CD4-positive, alpha-beta T cell treated with Interleukin-6 for 4 hours (primary cell): Measurements from ENCODE around the gene KRT4.

Experiments
- DNase-seq: peaks from one replicate; pipeline ENCODE4 v3.0.0-alpha.2; 2020; ENCODE audit warnings: mixed read lengths

KRT4 gene

DNA sequence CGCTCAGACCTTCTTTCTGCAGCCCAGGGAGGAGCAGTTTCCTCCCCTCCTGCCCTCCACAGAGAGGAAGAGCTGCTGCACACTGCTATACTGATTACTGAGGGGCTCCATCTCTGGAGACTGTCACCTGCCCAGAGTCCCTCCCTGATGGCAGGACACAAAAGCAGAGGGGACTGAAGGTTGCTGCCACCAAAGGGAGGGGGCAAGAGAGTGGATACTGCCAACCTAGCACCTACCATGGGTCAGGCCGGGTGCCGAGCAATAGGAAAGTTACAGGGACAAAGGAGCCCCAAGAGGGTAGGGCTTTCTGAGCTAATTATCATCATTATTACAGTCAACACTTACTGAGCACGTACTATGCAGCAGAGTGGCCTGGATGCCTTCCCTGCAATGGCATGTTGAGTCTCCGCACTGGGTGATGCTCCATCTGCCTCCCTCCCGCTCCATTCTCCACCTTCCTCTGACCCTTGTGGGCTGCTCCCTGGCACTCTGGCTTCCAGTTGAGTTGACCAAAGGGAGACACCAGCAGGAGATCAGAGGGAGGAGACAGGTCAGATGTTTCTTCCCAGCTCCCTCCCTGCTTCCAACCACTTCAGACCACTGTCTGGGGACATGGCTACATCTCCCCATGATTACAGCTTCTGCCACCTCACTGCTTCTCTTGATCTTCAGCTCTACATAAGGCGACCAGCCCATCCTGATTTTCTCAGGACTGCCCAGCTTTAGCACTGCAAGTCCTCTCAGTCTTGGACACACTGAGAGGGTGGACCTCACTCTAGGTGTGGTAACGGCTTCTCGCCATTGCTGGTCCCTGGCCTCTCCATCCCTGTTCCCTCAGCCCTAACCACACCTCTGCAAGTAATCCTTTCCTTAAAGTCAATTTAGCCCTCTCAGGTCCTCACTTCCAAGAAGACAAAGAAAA, 22.8 kb upstream of the KRT4 start:
- no peak for DNase-seq

DNA sequence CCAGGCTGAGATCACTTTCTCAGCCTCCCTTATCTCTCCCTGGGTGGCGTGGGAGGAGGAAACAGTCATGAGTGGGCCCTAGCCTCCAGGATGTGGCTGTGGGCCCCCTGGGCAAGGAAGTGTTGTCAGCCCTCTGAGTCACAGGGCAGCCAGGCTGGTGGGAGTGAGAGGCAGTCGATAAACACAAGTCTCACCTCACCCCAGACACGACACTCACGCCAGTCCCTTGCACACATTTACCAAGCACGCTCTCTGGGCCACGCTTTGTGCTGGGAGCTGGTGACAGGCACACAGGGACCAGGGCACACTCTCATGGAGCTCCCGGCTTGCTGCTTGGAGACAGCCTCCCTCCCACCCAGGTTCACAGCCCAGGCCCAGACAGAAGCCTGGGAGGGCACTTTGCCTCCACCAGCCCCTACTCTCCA, 22.1 kb upstream of the KRT4 start:
- DNase-seq: peak; percentile 43

DNA sequence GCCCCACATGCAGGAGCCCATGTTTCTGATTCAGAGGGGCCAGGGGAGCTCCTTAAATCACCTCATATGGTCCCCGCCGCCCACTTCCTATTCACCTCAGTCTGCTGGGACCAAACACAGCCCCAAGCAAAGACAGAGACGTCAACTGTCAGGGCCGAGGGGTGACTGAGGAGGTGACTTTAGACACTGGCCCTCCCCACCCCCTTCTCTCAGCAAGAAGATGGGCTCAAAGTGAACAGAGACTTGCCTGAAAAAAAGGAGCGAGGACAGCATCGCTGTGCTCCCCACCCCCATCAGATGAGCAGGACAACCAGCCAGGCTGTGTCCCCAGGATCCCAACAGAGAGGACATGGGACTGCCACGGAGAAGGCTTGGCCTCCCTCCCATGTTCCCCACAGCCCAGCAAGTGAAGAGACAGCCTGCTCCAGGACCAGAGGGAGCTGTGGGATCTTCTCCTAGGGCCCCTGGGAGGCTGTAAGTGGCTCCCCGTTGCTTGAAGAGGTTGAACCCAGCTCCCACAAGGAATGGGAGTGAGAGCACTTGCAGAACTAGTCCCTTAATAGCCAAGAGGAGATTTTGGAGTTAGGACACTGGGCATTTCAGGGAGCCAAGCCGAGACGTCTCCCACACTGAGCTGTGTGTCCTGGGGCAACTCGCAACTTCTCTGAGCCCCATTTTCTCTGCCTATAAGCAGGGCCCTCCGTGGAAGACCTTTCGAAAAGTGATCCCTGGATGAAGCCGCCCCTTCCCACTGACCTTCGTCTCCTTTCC, 21.5 kb upstream of the KRT4 start:
- no peak for DNase-seq

DNA sequence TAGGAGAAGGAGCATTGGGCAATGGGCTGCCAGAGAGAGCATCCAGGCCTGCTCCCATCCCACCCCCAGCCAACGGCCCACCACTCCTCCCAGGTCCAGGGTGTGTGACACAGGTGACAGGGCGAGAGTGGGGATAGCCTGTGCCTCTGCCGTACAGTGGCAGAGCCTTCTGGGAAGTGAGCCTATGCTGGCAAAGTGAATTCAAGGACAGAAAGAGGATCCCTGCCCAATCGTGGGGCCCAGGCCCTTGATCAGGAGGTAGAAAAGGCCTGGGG, 20.7 kb upstream of the KRT4 start:
- no peak for DNase-seq

DNA sequence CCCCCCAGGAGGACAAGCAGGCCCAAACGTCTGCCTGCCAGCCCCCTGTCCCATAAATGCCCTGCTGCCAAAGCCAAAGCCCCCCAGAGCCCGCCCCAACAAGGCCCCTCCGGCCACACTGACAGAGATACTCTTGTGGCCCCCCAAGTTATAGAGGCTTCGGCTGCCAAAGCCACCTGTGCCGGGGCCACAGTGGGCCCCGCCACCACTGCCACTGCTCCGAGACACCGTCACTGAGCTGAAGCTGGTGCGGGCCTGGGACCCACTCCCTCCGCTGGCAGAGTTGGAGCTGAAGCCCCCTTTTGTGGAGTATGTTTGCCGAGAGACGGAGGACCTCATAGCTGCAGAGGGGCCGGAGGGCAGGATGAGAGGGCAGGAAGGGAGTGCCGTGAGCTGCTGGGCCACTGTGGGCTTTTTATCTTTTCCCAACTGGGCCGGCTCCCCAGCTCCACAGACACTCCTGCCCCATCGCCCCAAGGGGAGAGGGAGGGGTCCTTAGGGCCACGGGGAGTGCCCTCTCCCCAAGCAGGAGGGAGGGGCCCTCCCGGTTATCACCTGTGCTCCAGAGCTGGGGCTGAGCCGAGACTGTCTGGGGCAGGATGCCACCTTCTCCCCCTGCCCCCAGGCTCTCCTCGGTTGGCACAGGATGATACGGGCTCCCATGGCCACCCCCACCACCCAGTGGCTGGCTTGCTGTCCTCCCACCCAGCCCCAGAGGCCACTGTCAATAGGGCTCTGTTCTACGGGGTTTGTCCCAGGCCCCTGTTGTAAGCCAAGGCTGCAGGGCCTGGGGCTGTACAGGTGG, 20.2 kb upstream of the KRT4 start, which contains the start of gene KRT79:
Gene KRT79, minus strand, starts transcription at position 390 of the 805 bp plus-strand sequence. Its CDS starts 51 bp downstream, at position 339.
- DNase-seq: no peak

DNA sequence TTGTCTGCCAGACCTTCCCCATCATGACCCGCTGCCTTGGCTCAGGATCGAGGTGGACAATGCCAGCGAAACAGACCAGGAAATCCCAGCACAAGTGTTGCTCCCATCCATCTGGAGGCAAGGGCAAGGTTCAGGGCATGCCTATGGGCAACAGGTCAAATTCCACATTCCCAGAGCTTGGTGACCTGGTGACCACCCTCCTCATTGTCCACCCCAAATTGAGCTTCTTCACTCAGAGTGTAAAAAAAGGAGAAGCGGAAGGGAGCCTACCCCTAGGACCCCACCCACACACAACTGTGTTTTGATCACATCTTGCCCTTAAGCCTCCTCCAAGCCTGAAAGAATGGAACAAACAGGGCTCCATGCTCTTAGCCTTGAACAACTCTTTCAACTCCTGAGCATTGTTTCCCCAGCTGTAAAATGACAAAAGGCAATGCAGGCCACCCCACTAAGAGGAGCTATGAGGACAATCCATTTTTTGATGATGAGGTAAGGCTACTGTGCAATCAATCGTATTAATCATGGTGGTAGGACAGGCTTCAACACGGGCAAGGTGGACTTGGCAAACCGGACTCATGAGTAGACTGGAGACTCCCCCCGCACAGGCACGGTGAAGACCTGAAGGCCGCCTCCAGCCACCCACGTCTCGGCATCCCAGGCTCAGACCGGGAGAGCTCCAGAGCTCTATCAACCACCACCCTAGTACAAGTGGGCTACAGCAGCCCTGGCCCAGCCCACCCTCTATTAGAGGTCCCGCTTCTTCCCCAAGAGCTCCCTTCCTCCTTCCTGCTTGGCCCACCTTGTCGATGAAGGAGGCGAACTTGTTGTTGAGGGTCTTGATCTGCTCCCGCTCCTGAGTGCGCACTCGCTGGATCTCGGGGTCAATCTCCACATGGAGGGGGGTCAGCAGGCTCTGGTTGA, 19.3 kb upstream of the KRT4 start:
- no peak for DNase-seq

DNA sequence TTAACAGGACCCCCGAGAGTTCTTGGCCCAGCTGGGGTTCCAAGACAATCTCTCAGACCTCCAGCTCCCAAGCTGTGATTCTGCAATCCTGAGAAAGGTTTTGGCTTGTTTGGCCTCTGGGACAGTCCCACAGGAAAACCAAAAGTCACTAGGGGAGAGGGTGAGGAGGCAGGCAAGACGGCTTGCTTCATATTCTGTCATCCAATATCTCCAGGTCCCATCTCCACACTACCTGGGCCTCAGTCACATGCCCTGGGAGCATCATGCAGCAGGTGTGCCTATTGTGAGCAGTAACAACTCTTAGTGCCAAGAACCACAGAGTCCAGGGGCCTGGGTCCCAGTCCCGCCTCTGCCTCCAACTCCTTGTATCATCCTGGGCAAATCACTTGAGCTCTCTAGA, 18.5 kb upstream of the KRT4 start:
- no peak for DNase-seq

DNA sequence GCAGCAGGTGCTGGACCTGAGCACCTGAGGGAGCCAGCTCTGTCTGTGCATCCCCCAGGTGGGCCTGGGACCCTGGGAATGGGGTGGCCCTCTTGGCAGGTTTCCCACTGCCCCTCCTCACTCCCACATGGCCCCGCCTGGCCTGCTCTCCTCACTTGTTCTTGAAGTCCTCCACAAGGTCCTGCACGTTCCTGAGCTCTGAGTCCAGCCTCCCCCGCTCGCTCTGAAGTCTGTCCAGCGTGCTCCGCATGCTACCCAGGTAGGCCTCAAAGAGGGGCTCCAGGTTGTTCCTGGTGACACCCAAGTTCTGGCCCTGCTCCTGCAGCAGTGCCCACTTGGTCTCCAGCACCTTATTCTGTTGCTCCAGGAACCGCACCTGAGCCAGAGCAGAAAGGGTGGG, 17.3 kb upstream of the KRT4 start:
- no peak for DNase-seq

DNA sequence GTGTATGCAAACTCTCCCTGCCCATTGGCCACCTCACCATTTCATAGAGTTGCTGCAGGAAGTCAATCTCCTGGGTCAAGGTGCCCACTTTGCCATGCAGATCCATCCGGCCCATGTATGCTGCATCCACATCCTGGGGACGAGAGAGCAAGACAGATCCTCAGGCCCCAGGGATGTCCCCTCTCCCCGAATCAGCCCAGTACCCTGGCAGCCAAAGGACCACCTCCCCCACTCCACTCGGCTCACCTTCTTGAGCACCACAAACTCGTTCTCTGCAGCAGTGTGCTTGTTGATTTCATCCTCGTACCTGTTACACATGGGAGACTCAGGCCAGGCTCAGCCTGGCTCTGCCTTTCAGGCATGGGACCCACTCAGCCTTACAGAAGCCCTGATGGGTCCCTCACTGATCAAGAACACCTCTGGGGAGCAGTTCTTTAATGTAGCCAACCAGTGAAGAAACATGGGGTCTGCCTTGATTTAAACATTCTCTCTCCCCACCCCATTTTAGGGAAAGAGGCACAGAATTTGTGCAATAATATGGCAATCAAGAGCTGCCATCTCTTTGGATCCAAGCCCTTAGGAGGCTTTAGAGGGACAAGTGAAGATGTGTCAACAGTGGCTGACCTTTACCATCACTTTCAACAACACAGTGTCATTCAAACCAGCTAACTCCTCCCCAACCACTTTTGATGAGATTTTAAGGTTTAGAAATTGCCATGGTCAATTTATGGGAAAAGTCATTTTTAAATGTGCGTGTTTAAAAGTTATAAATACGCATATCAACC, 16.3 kb upstream of the KRT4 start:
- no peak for DNase-seq

DNA sequence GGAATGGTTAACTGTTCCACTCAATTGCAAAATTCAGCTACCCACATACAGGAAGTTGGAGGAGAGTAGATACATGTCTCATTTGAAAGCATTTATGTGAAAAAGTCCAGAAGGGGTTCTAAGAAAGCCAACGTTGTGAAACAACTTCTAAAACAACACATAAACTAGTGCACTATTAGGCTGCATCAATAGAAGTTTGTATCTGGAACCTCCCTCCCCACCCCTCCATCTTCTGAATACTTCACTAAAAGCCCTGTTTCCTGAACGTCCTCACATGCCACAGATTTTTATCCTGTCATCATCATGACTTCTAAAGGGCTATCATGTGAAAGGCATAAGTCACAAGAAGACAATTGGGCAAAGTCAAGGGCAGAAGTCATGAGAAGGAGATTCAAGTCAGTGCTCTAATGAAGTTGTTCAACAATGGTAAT, 14.7 kb upstream of the KRT4 start:
- DNase-seq: no peak

DNA sequence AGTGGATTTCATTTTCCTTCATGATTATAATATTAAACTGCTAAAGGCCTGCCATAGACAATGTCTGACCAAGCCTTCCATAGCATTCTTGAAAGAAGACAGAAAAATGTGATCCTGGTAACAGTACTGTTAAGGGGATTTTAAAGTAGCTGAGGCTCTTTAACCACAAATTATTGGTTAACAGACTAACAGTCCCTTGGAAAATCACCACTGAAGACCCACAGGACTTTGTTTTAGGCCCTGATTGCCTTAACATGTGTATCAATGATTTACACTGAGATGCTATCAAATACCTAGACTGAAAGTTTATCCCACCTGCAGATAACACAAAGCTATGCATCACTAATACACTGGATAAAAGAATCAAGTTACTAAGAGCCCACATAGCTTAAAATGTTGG, 14.2 kb upstream of the KRT4 start:
- no peak for DNase-seq

DNA sequence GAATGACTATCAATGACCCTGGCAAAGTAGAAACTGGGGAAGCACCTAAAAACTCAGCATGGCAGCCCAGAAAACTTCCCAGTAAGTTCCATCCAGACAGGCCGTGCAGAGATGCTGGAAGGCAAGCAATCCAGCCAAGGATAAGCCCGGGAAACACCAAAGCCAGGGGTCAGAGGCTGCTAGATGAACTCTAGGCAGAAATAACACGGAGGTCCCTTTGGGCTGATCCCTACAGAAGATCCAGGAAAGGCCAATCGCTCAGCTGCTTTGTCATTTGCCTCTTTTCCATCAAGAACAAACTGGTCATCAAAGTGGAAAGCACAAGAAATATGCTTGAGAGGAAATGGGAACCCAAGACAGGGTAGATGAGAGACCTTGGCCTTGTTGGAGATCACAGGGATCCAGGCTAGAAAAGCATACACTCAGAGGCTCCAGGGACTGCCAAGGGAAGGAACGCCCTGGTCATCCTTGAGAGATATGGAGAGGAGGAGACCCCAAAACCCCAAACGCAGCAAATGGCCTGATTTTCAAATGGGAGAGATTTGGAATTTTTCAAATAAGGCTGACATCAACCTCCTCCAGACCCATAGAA, 13.7 kb upstream of the KRT4 start:
- DNase-seq: no peak

DNA sequence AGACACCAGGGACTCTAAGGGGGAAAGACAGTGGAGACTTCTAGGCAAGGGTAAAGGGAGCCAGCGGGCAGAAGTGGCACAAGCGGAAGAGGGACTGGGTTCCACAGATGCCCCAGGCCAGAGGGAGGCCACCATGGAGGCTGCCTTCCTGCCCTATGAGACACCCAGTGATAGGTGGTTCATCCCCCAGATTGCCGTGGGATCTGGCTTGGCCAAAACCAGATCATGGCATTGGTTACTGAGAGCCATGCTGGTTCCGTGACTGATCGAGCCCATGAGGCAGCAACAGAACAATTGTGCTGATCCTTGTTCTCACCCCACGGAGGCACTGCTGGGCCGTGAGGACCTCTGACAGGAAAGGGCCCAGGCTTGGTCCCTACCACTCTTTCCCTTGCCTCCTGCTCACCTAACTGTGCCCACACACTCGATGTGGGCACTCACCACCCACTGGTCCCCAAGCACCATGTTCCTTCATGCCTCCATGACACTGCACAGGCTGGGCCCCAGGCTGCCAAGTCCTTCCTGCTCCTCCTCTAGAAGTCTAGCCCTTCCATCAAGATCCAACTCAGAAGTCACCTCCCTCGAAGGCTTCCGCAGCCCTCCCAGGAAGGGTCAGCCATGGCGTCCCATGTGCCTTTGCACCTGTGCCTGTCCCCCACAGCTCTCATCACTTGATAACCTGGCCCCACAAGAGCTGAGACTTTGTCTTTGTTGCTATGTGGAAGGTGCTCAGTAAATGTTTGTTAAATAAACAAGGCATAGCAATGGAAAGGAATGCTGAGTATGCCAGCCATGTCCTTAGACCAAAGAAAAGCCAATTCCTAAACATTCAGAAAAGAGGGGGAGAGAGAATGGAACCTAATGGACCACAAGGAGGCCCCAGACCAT, 12.9 kb upstream of the KRT4 start:
- no peak for DNase-seq

DNA sequence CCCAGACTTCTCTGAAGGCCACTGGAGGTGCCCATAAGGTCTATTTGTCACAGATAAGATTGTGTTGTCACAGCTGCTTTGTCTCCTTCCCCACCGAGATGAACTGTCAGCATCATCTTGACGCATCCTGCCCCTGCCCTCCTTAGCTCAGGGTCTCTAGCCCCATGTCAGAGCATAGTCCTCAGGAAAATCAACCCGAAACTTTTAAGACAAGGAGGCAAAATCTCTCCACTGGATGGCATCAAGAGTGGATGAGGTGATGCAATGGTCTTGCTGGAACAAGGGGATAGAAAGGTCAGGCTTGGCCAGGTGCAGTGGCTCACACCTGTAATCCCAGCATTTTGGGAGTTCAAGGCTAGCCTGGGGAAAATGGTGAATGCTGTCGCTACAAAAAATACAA, 12.0 kb upstream of the KRT4 start:
- no peak for DNase-seq

DNA sequence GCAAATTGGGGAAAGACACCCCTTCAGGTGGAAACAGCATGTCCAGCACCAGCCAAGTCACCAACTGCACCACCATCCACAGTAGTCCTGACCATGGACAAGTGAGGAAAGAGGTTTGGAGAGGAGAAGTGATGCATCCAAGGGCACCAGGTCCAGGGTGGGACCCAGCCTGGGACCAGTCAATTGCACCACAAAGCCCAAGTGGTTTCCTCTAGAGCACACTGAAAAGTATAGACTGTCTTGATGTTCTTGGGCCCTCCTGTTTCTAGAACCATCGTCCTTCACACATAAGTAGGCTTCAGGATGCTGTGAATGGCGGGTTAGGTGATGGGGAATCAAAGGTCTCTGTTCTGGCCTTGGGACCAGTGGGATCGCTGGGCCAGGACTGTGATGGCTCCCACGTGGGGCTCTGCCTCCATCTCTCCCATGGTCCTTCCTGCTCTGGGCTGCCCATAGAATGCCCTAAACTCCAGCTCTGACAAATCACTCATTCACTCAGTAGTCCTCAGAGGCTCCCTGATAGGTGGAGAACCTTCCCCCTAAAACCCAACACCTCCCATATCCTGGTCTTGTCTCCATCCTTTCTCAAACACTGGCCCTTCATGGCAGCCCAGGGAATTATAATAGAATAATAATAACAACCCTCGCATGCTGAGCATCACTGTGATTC, 11.0 kb upstream of the KRT4 start:
- no peak for DNase-seq

DNA sequence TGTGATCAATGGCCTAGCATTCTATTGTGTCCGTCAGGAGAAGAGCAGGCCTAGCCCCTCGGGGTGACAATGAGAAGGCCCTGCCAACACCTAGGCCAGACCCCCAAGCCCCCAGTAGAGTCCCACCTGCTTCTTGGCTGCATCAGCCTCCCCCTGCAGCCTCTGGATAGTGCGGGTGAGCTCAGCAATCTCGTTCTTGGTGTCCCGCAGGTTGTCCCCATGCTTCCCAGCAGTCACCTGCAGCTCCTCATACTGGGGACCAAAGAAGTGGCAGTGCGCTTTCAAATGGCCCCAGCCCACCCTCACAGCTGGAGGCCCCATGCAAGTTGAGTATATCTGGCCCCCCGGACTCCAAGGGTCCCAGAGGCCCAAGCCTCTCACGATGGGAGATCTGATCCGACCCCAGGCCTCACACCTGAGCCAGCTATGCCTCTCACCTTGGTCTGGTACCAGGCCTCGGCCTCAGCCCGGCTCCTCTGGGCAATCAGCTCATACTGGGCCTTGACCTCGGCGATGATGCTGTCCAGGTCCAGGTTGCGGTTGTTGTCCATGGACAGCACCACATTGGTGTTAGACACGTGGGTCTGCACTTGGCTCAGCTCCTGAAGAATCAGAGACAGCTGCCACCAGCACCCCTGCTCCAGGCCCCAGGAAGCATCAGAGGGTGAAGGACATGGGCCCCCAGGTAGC, 10.0 kb upstream of the KRT4 start:
- no peak for DNase-seq

DNA sequence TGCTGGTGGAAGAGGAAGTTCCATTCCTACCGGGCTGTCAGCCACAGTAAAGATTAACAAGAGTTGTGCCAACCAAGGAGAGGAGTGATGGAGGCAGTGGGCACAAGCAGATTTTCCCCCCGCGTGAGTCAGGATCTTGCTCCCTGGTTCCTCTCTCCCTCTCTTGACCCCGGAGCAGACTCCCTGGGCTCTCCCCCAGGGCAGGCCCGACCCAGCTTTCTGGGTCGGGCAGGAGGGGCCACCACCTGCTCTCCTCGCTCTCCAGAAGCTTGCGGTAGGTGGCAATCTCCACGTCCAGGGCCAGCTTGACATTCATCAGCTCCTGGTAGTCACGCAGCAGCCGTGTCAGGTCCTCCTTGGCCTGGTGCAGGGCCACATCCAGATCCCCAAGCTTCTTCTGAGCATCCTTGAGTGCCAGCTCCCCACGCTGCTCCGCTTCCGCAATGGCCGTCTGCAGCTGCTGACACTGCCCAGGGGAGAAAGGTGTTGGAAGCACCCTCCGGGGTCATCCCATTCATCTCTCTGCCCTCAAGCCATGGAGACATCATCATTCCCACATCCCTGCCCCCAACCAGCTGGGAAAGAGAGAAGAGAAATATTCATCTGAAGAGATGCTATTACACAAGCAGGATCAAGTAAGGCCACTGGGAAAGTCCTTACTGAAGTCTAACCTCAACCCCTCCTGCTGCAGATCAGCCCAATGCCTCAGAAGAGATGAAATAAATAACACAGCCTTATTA, 9.0 kb upstream of the KRT4 start:
- DNase-seq: no peak
